ENCODE data around the gene PIGU. TPM values are rescaled to one million over a fixed set of nuclear protein-coding genes. Genes with fewer than 3 reads are reported as not detected.

PIGU gene
- total RNA-seq, 1 experiment from 2014 or later: 32.8 TPM

- no peak for TF ChIP-seq CTCF (conservative IDR thresholded peaks at IDR 0.05)
- Mint-ChIP-seq H3K4me3 (no peak overlapping the region), H3K9me3 (no peaks in the 10 kb centered on the region), H3K27ac (no peak overlapping the region), H3K4me1 (no peaks in the 10 kb centered on the region), H3K27me3 (ENCODE audit: low read depth) (no peaks in the 10 kb centered on the region), H3K36me3 (ENCODE audit: insufficient read depth in 1 of 3, low read depth in 3 of 3) (peaks cover 3 to 37% (median 17%) of the 10 kb centered on the region in 3 experiments; a peak in 6 of 7 replicates)
- Histone ChIP-seq H3K4me1 (ENCODE audit: insufficient read depth, low read length) (no peaks in the 10 kb centered on the region), H3K14ac (ENCODE audit: insufficient read depth, low read length) (no peak overlapping the region), H3T11ph (ENCODE audit: low read length) (no peak overlapping the region), H2AK5ac (ENCODE audit: insufficient read length, low read length) (no peak overlapping the region), H3K56ac (ENCODE audit: insufficient read length, low read depth, low read length) (no peak overlapping the region), H3K79me1 (ENCODE audit: insufficient read depth, low read depth, low read length, poor library complexity, severe bottlenecking) (no peaks in the 10 kb centered on the region), H2BK120ac (ENCODE audit: low read depth, low read length, poor library complexity, severe bottlenecking) (no peak overlapping the region), H3K79me2 (ENCODE audit: insufficient read depth, low read length) (no peaks in the 10 kb centered on the region), H2BK12ac (ENCODE audit: insufficient read length, low read depth, low read length) (no peak overlapping the region), H3K9ac (ENCODE audit: extremely low read depth, insufficient read length, low read length) (no peak overlapping the region), H2AFZ (ENCODE audit: low read length) (no peak overlapping the region), H2BK15ac (ENCODE audit: low read depth, low read length) (no peak overlapping the region), H3K4me2 (ENCODE audit: insufficient read depth, insufficient read length, low read length) (no peak overlapping the region), H4K5ac (ENCODE audit: insufficient read length, low read depth, low read length) (no peak overlapping the region), H3K27ac (ENCODE audit: insufficient read length, low read depth, low read length) (no peak overlapping the region), H4K91ac (ENCODE audit: insufficient read length, low read depth, low read length) (no peak overlapping the region), H3K27me3 (ENCODE audit: insufficient read depth, low read length) (no peaks in the 10 kb centered on the region), H3K23ac (ENCODE audit: insufficient read length, low read depth, low read length) (no peak overlapping the region), H4K8ac (replicated peaks; ENCODE audit: insufficient read length, low read depth, low read length) (no peak overlapping the region), H2BK20ac (ENCODE audit: low read depth, low read length, poor library complexity, severe bottlenecking) (no peak overlapping the region), H3K9me3 (ENCODE audit: control insufficient read depth, low read depth, low read length) (no peaks in the 10 kb centered on the region), H3K4ac (ENCODE audit: low read depth, low read length) (no peak overlapping the region), H3K18ac (ENCODE audit: insufficient read length, low read depth, low read length) (no peak overlapping the region), H4K20me1 (ENCODE audit: control insufficient read depth, insufficient read depth, insufficient read length) (no peaks in the 10 kb centered on the region), H2BK5ac (ENCODE audit: insufficient read length, low read length) (no peak overlapping the region), H3K23me2 (ENCODE audit: insufficient read length, low read depth, low read length, poor library complexity, severe bottlenecking) (no peaks in the 10 kb centered on the region)
- no CpG with 5 or more reads among the region's 3 CpGs for WGBS (ENCODE audit: extremely low coverage, insufficient read length, low lambda C conversion rate)
- no peak for DNase-seq
These were observed 38.4 kb downstream of the PIGU start for GRCh38 chr20:34638532-34638931.
